Endodermal cell (in vitro differentiated cells): ENCODE measurements around the gene PERCC1. TPM values are rescaled to one million over a fixed set of nuclear protein-coding genes. Genes with fewer than 3 reads are reported as not detected.

Experiments
- DNase-seq: peaks from one replicate; pipeline ENCODE4 v3.0.0-alpha.2; 2017
- H3K27ac ChIP-seq: 2 replicates; pipeline ENCODE4 v1.5.1; 2013; ENCODE audit warnings: mild to moderate bottlenecking, low read depth, low read length, moderate library complexity
- H3K27me3 ChIP-seq: 2 replicates; pipeline ENCODE4 v1.6.1; 2013; ENCODE audit warnings: mild to moderate bottlenecking, low read length, moderate library complexity; ENCODE audit not compliant: insufficient read depth, control insufficient read depth, poor library complexity, severe bottlenecking
- H3K36me3 ChIP-seq: 2 replicates; pipeline ENCODE4 v1.7.0; 2013; ENCODE audit warnings: mild to moderate bottlenecking, low read length, moderate library complexity; ENCODE audit not compliant: control insufficient read depth, insufficient read depth
- H3K4me1 ChIP-seq: one replicate; pipeline ENCODE4 v1.7.0; 2013; ENCODE audit warnings: low read length; ENCODE audit not compliant: control insufficient read depth, insufficient read depth
- H3K4me3 ChIP-seq: 2 replicates; pipeline ENCODE4 v1.5.1; 2013; ENCODE audit warnings: mild to moderate bottlenecking, low read length, moderate library complexity
- H3K9ac ChIP-seq: 2 replicates; pipeline ENCODE4 v1.6.1; 2013; ENCODE audit warnings: mild to moderate bottlenecking, low read length, moderate library complexity; ENCODE audit not compliant: poor library complexity, severe bottlenecking; ENCODE audit errors: extremely low read depth
- H3K9me3 ChIP-seq: 2 replicates; pipeline ENCODE4 v1.6.1; 2013; ENCODE audit warnings: mild to moderate bottlenecking, low read length, moderate library complexity; ENCODE audit not compliant: control insufficient read depth
- H3K27ac Mint-ChIP-seq: 2 replicates; pipeline ENCODE4 v1.8.0; 2020; ENCODE audit warnings: mixed read lengths
- H3K27me3 Mint-ChIP-seq: 2 replicates; pipeline ENCODE4 v1.8.0; 2021; ENCODE audit warnings: mild to moderate bottlenecking, mixed read lengths; ENCODE audit not compliant: insufficient read depth
- H3K36me3 Mint-ChIP-seq: 2 replicates; pipeline ENCODE4 v1.8.0; 2020; ENCODE audit warnings: low read depth, mixed read lengths
- H3K4me1 Mint-ChIP-seq: 2 replicates; pipeline ENCODE4 v1.8.0; 2020; ENCODE audit warnings: mixed read lengths
- H3K4me3 Mint-ChIP-seq: 2 replicates; pipeline ENCODE4 v1.8.0; 2020; ENCODE audit warnings: mild to moderate bottlenecking, moderate library complexity, mixed read lengths
- H3K9me3 Mint-ChIP-seq: 2 replicates; pipeline ENCODE4 v1.8.0; 2020; ENCODE audit warnings: mild to moderate bottlenecking, mixed read lengths
- WGBS, 2 experiments: methylation state at CpG; one replicate each; pipeline versions ENCODE4 v1.1.5 to v1.1.7; 2013; ENCODE audit warnings: missing lambda C conversion rate in 2 of 2, mixed read lengths in 1 of 2; ENCODE audit not compliant: insufficient coverage in 1 of 2, insufficient read length in 1 of 2; 5-methylcytosine and 5-hydroxymethylcytosine counted together
- total RNA-seq, 2 donors: library from RNA; stranded (reverse); fragmentation: NEBNext Ultra II Directional in 1 of 2; extraction: Animal tissue kit (Norgen Biotek cat#: 25700) in 1 of 2; gene quantifications; 2 replicates in 1 of 2; 3 replicates in 1 of 2; pipeline ENCODE4 v1.2.1, GENCODE V29; 2021
- TF ChIP-seq, protein P1 (sequence below): fragments of 200-600 bp; sonication (generic); conservative IDR thresholded peaks from 2 replicates; pipeline ENCODE4 v1.5.0; 2021; ENCODE audit warnings: antibody characterized with exemption, mild to moderate bottlenecking

Gene PERCC1
- total RNA-seq, 2 donors from 2014 or later = 0.51 to 0.79 TPM

DNA sequence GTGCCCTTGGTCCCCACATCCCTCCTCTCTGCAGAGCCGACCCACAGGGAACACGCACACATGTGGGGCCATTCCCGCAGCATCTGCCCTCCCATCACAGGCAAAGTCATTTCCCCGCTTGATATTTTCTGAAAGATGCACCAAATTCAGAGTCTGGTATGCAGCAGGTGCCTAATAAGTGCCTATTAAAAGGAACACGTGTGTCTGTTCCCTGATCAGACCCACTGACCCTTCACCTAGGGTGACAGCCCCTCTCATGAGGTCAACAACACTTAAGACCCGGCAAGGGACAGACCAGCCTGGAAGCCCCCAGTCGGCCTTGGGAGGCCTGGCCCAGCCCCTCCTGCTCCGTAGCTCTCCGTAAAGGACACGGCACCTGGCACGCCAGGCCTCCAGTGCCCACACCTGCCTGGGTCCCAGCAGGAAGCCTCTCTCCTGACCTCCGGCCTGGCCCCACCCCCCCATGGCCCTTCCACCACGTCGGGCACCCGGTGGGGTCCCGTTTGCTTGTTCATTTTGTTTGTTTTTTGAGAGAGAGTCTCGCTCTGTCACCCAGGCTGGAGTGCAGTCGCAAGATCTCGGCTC lies 36.4 kb upstream of the PERCC1 start:
- DNase-seq = no peak
- TF ChIP-seq, protein P1, sequence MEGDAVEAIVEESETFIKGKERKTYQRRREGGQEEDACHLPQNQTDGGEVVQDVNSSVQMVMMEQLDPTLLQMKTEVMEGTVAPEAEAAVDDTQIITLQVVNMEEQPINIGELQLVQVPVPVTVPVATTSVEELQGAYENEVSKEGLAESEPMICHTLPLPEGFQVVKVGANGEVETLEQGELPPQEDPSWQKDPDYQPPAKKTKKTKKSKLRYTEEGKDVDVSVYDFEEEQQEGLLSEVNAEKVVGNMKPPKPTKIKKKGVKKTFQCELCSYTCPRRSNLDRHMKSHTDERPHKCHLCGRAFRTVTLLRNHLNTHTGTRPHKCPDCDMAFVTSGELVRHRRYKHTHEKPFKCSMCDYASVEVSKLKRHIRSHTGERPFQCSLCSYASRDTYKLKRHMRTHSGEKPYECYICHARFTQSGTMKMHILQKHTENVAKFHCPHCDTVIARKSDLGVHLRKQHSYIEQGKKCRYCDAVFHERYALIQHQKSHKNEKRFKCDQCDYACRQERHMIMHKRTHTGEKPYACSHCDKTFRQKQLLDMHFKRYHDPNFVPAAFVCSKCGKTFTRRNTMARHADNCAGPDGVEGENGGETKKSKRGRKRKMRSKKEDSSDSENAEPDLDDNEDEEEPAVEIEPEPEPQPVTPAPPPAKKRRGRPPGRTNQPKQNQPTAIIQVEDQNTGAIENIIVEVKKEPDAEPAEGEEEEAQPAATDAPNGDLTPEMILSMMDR = no peak
- no peaks in the 10 kb centered on the region for H3K36me3 ChIP-seq
- H3K4me1 ChIP-seq = no peaks in the 10 kb centered on the region
- Mint-ChIP-seq H3K4me3 (no peak overlapping the region), H3K27ac (no peak overlapping the region), H3K36me3 (peaks cover 50% of the 10 kb centered on the region), H3K9me3 (no peaks in the 10 kb centered on the region), H3K4me1 (no peaks in the 10 kb centered on the region), H3K27me3 (no peaks in the 10 kb centered on the region)
- H3K9me3 ChIP-seq = no peaks in the 10 kb centered on the region
- no peaks in the 10 kb centered on the region for H3K27me3 ChIP-seq
- no peak overlapping the region for H3K9ac ChIP-seq
- no peak overlapping the region for H3K4me3 ChIP-seq
- H3K27ac ChIP-seq = no peak overlapping the region
- WGBS, 2 experiments = 91 to 93% methylated on average over 15 to 19 of the region's 19 CpGs

DNA sequence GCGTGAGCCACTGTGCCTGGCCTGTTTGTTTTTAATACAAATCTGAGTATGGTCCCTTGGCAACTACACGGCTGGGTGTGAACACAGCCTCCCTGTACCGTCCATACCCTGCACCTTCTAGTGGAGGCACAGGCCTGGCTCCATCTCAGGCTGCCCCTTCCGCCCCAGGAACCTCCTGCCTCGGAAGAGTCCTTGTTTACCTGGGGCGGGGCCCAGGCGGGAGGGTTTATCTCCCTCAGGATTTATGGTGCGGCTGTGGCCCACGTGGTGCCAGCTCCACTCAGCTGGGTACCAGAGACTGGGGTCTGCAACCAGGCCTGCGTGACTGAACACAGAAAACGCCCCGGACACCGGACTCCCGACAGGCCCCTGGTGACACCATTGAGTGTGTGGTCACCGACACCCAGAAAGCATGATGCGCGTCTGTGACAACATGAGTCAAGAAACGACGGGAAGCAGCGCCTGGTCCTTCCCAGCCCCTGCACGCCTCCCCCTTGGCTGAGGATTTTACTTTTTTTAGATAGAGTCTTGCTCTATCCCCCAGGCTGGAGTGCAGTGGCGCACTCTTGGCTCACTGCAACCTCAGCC lies 35.3 kb upstream of the PERCC1 start:
- Histone ChIP-seq H3K36me3 (no peaks in the 10 kb centered on the region), H3K9me3 (no peaks in the 10 kb centered on the region), H3K27ac (no peak overlapping the region), H3K9ac (no peak overlapping the region), H3K4me3 (no peak overlapping the region), H3K4me1 (no peaks in the 10 kb centered on the region), H3K27me3 (no peaks in the 10 kb centered on the region)
- H3K27ac Mint-ChIP-seq = no peak overlapping the region
- no peak overlapping the region for H3K4me3 Mint-ChIP-seq
- H3K4me1 Mint-ChIP-seq = no peaks in the 10 kb centered on the region
- no peak for DNase-seq
- H3K27me3 Mint-ChIP-seq = no peaks in the 10 kb centered on the region
- 92 to 93% methylated on average over 21 to 22 of the region's 22 CpGs for WGBS, 2 experiments
- no peaks in the 10 kb centered on the region for H3K9me3 Mint-ChIP-seq
- H3K36me3 Mint-ChIP-seq = peaks cover 47% of the 10 kb centered on the region
- TF ChIP-seq, protein P1 = no peak

DNA sequence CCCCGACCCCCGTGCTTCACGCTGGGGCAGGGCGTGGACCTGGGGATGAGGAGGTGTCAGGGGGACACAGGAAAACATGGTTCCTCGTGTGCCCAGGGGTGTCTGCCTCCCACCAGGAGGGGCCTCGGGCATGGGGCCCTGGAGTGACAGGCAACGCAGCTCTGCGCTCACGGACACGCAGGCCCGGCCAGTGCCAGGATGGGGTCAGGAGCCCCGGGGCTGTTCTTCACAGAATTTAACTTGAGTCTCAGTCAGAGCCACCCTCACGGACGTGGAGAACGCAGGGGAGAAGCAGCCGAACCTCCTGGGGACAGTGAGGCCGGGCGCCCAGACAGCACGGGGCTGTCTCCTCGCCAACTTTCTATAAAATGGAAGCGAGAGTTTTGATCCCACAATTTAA lies 33.1 kb upstream of the PERCC1 start:
- Mint-ChIP-seq H3K27ac (no peak overlapping the region), H3K4me1 (no peaks in the 10 kb centered on the region), H3K4me3 (no peak overlapping the region), H3K36me3 (peaks cover 45% of the 10 kb centered on the region), H3K9me3 (no peaks in the 10 kb centered on the region), H3K27me3 (no peaks in the 10 kb centered on the region)
- H3K27ac ChIP-seq = no peak overlapping the region
- H3K27me3 ChIP-seq = no peaks in the 10 kb centered on the region
- H3K4me3 ChIP-seq = no peak overlapping the region
- no peak overlapping the region for H3K9ac ChIP-seq
- no peaks in the 10 kb centered on the region for H3K9me3 ChIP-seq
- no peak for DNase-seq
- TF ChIP-seq, protein P1 = no peak
- H3K4me1 ChIP-seq = no peaks in the 10 kb centered on the region
- WGBS, 2 experiments = 96% methylated on average over 9 to 20 of the region's 21 CpGs
- H3K36me3 ChIP-seq = peaks cover 9% of the 10 kb centered on the region
